CMK (cell line): ENCODE results near the gene LCE1E.

Source experiments
- DNase-seq: peaks from one replicate; pipeline ENCODE4 v3.0.0-alpha.2; 2010; ENCODE audit warnings: low read depth

Gene LCE1E, protein sequence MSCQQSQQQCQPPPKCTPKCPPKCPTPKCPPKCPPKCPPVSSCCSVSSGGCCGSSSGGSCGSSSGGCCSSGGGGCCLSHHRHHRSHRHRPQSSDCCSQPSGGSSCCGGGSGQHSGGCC

DNA sequence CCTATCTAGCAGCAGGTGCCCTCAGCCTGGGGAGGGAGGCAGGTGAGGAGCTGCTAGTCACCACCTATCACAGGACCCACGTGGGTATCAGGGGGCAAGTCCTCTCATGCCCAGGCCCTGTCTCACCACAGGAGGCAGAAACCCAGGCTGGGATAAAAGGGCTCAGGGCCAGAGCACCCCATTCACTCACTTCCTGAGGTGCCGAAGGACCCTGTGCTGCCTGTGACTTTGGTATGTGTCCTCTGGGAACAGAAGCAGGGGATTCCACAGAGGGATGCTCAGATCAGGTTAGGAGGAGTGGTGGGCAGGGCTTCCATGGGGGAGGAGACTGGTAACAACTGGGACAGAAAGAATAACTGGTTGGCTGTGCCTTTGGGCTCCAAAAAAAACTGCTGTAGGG lies at the start of gene LCE1E:
Gene LCE1E, plus strand, starts transcription at position 181 of the 400 bp plus-strand sequence. CDS start 1,043 bp downstream, outside the sequence.
- no peak for DNase-seq

- no peak for DNase-seq
Measured at GRCh38 chr1:152737997-152738396, 48.1 kb upstream of the LCE1E start.

GRCh38 chr1:152739841-152740240 lies 46.2 kb upstream of the LCE1E start:
- no peak for DNase-seq

GRCh38 chr1:152741656-152742055 lies 44.4 kb upstream of the LCE1E start:
- DNase-seq, result no peak

DNA sequence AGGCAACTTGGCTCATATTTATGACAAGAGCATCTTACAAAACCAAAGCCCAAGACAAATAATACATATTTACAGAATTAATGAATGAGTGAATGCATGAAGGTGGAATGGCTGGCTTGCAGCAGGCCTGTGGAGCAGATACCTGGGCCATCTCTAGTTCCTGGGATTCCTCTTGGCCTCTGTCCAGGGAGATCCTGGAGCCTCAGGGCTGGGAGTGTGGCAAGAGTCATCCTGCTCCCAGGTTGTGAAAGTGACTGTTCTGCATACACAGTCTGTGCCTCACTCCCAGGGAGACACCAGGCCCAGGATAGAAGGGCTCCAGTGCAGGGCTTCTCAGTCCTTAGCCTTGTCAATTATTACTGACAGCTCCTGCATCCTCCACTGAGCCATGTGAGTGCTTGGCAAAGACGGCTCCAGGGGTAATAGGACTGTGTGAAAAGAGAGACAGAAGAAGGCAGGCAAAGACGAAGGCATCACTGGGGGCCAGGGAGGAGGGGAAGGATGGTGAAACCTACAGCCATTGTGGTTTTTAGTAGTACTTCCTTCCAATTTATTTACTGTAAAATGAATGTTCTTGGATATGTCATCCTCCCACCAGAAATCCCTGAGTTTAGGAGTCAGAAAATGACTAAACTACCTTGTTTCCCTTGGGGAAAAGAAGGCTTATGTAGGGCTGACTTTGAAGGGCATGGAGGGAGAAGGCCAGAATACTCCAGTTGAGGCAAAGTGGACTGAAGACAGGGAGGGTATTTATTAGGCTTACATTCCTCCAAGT lies 42.5 kb upstream of the LCE1E start:
- no peak for DNase-seq

DNA sequence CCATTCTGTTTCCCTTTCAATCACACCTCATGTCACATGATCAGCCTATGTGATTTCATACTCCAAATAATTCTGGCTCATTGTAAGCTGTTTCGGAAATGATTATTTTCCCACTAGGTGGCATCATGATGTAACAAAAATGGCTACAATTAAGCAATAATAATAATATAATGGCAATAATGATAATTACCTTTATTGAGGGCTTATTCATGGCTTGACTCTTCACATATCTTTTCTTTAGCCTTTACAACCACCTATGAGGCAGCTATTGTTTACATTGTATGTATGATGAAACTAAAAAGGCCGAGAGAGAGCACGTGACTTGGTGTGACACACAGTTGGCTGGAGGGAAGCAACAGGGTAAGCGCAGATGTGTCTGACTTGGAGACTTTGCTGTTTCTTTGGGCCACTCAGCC lies 40.8 kb upstream of the LCE1E start:
- no peak for DNase-seq

GRCh38 chr1:152745765-152746444 lies 40.2 kb upstream of the LCE1E start:
- DNase-seq, result no peak

DNA sequence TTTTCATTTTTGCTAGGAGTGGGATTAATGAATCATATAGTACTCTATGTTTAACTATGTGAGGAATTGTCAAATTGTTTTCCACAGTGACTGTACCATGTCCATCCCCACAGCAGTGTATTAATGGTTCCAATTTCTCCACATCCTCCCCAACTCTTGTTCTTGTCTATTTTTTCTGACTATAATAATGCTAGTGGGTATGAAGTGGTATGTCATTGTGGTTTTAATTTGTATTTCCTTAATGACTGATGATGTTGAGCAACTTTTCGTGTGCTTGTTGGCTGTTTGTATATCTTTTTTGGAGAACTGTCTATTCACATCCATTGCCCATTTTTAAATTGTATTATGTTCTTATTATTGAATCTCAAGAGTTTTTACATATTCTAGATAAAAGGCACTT lies 38.2 kb upstream of the LCE1E start:
- DNase-seq, result no peak

GRCh38 chr1:152752225-152752624 lies 33.8 kb upstream of the LCE1E start:
- no peak for DNase-seq

GRCh38 chr1:152753586-152753985 lies 32.5 kb upstream of the LCE1E start:
- no peak for DNase-seq

- no peak for DNase-seq
Measured at GRCh38 chr1:152756872-152757271, 29.2 kb upstream of the LCE1E start.

DNA sequence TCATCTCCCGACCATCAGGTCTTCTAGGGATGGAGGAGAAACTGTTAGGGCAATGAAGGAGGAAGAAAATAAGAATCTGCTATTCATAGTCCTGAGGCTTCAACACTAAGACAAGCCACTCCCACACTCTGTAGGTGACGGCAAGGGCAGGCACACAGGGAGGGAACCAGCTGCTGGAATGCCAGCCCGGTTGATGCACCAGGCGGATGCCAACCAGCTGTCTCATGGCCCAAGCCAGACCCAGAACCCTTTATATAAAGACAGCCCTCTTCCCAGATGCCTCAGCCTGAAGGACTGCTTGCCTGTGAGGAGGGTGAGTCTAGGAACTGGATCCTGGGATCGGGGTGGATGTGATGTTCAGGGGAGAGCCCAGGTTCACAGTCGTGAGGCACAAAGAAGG lies 28.3 kb upstream of the LCE1E start, which contains the start of gene KPRP:
Gene KPRP, plus strand, starts transcription at position 279 of the 400 bp plus-strand sequence. CDS start 1,564 bp downstream, outside the sequence.
- no peak for DNase-seq

- DNase-seq, result no peak
Measured at GRCh38 chr1:152758636-152759035, 27.4 kb upstream of the LCE1E start.

GRCh38 chr1:152759453-152760173 lies 26.4 kb upstream of the LCE1E start:
- DNase-seq, result no peak

DNA sequence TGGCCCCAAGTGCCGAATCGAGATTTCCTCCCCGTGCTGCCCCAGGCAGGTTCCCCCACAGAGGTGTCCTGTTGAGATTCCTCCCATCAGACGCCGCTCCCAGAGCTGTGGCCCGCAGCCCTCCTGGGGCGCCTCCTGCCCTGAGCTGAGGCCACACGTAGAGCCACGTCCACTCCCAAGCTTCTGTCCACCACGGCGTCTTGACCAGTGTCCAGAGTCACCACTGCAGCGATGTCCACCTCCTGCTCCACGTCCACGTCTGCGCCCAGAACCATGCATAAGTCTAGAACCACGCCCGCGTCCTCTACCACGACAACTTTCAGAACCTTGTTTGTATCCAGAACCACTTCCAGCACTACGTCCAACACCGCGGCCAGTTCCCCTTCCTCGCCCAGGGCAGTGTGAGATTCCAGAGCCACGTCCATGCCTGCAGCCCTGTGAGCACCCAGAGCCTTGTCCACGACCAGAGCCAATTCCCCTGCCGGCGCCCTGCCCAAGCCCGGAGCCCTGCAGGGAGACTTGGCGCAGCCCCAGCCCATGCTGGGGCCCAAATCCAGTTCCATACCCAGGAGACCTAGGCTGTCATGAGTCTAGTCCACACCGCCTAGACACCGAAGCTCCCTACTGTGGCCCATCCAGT lies 25.4 kb upstream of the LCE1E start:
- DNase-seq, result no peak

- DNase-seq, result no peak
Measured at GRCh38 chr1:152761609-152762213, 24.3 kb upstream of the LCE1E start.

GRCh38 chr1:152768847-152769533 lies 17.1 kb upstream of the LCE1E start:
- no peak for DNase-seq

GRCh38 chr1:152770411-152770810 lies 15.6 kb upstream of the LCE1E start:
- DNase-seq, result no peak

DNA sequence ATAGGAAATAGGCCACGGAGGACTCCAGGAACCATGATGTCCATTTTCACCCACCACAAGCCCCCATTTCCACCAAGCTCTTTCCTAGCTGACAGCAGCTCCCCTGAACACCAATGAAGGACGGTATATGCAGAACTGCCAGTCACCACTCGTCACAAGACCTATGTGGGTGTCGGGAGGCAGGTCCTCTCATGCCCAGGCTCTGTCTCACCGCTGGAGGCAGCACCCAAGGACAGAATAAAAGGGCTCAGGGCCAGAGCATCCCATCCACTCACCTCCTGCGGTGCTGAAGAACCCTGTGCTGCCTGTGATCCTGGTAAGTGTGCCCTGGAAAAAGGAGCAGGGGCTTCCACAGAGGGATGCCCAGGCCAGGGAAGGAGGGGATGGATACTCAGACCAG lies 11.2 kb upstream of the LCE1E start, which contains the start of gene LCE1F:
Gene LCE1F, plus strand, starts transcription at position 266 of the 400 bp plus-strand sequence. CDS start 1,232 bp downstream, outside the sequence.
- no peak for DNase-seq

- no peak for DNase-seq
Measured at GRCh38 chr1:152776361-152776760, 9.7 kb upstream of the LCE1E start.
